GM23248 (cell line): ENCODE results near the gene FAM221B.

Source experiments
- EZH2 ChIP-seq: fragments of 200-600 bp; sonication (generic); IDR thresholded peaks from 2 replicates; pipeline ENCODE4 v1.6.1; 2018; ENCODE audit warnings: antibody characterized with exemption, mild to moderate bottlenecking; ENCODE audit not compliant: insufficient read depth, poor library complexity, severe bottlenecking
- EZH2phosphoT487 ChIP-seq: fragments of 200-600 bp; sonication (generic); IDR thresholded peaks from 2 replicates; pipeline ENCODE4 v1.6.1; 2018; ENCODE audit warnings: antibody characterized with exemption, moderate library complexity, mild to moderate bottlenecking, low read depth; ENCODE audit not compliant: insufficient read depth

- TF ChIP-seq EZH2 (no peak), EZH2phosphoT487 (no peak)
Observed at GRCh38 chr9:35792024-35792813, 36.3 kb downstream of the FAM221B start.
